Measurements from ENCODE around the gene ZNF587B.

- TF ChIP-seq CTCF (IDR thresholded peaks at IDR 0.05) (no peak), POLR2A (IDR thresholded peaks at IDR 0.05) (no peak)
Observed at GRCh38 chr19:57886046-57886445, 55.9 kb downstream of the ZNF587B start.

All from suprapubic skin (tissue), 3 donors.